Activated CD8-positive, alpha-beta memory T cell treated with anti-CD3 and anti-CD28 coated beads, Interleukin-2, amount 50 U/mL, for 4 hours (primary cell): ENCODE measurements around the gene EPHA10.

Experiments
- DNase-seq: peaks from one replicate; pipeline ENCODE4 v3.0.0-alpha.2; 2020

Gene EPHA10

GRCh38 chr1:37732111-37732780, 32.7 kb downstream of the EPHA10 start:
- no peak for DNase-seq

GRCh38 chr1:37731312-37732019, 33.5 kb downstream of the EPHA10 start:
- no peak for DNase-seq

- no peak for DNase-seq
These were observed 34.5 kb downstream of the EPHA10 start for GRCh38 chr1:37730376-37730775.

GRCh38 chr1:37728416-37728815, 36.5 kb downstream of the EPHA10 start:
- DNase-seq, result no peak

- DNase-seq, result no peak
These were observed 38.0 kb downstream of the EPHA10 start for GRCh38 chr1:37726751-37727585.

GRCh38 chr1:37725851-37726613, 38.9 kb downstream of the EPHA10 start:
- DNase-seq, result no peak

- DNase-seq, result no peak
These were observed 40.3 kb downstream of the EPHA10 start for GRCh38 chr1:37724575-37724974.

- DNase-seq, result no peak
These were observed 41.4 kb downstream of the EPHA10 start for GRCh38 chr1:37723390-37724078.

- DNase-seq, result no peak
These were observed 41.9 kb downstream of the EPHA10 start for GRCh38 chr1:37723072-37723389.

GRCh38 chr1:37722181-37723071, 42.5 kb downstream of the EPHA10 start:
- DNase-seq, result no peak

GRCh38 chr1:37721565-37721964, 43.4 kb downstream of the EPHA10 start:
- DNase-seq, result no peak

GRCh38 chr1:37720231-37721130, 44.4 kb downstream of the EPHA10 start:
- DNase-seq, result no peak

- no peak for DNase-seq
These were observed 45.2 kb downstream of the EPHA10 start for GRCh38 chr1:37719572-37720195.

- DNase-seq, result no peak
These were observed 45.9 kb downstream of the EPHA10 start for GRCh38 chr1:37718901-37719571.

- DNase-seq, result no peak
These were observed 46.6 kb downstream of the EPHA10 start for GRCh38 chr1:37718181-37718900.

- DNase-seq, result no peak
These were observed 47.3 kb downstream of the EPHA10 start for GRCh38 chr1:37717631-37718030.

- DNase-seq, result no peak
These were observed 48.6 kb downstream of the EPHA10 start for GRCh38 chr1:37716321-37716720.

GRCh38 chr1:37714689-37715088, 50.2 kb downstream of the EPHA10 start:
- no peak for DNase-seq

- no peak for DNase-seq
These were observed 50.7 kb downstream of the EPHA10 start for GRCh38 chr1:37714226-37714625.
